Measurements from ENCODE around the gene SLC2A9.

Gene SLC2A9

DNA sequence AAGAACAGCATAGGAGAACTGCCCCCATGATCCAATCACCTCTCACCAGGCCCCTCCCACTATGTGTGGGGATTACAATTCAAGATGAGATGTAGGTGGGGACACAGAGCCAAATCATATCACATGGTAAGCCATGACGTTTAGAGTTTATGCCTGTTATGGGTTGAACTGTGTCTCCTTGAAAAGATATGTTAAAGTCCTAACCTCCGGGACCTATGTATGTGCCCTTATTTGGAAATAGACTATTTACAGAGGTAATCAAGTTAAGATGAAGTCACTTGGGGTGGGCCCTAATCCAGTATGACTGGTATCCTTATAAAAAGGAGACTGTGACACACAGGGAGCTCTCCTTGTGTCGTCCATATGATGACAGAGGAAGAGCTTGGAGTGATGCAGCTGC is 25.2 kb upstream of the SLC2A9 start:
- DNase-seq (ENCODE audit: extremely low read depth in 1 of 2, low read depth in 1 of 2), result no peak

DNA sequence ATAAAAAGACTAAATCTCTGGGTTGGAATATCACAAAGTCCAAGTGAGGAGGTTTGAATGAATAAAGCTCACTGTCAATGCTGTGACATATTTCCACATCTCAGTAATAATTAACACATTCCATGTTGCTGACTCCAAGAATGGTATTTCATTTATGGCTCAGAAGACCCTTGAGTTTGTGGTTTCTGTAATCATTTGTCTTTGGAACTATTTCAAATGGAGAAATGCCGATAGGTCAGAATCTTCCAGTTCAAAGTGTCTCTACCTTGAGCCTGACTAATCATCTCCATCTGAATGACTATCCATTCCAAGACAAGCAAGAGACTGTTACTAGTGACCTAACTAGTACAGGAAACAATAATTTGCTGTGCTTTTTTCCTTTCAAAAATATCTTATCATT is 24.2 kb upstream of the SLC2A9 start:
- DNase-seq (ENCODE audit: extremely low read depth in 1 of 2, low read depth in 1 of 2), result no peak

DNA sequence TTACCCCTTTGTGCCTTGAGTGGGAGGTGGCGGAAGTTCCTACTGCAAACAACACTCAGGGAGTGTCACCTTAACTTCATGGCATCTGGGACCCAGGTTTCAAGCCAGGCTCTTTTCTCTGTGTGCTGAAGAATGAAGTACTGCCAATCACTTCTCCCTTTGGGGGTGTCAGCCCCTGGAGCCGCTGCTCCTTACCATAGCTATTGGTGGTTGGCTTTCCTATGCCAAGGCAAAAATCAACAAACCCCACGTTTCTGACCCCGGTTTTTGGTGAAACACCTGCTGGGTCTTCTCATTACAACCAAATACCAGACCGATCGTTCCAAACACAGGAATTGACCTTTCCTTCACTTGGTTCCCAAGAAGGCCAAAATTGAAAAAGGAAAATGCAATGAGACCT is 19.7 kb upstream of the SLC2A9 start:
- no peak for DNase-seq (ENCODE audit: extremely low read depth in 1 of 2, low read depth in 1 of 2)

DNA sequence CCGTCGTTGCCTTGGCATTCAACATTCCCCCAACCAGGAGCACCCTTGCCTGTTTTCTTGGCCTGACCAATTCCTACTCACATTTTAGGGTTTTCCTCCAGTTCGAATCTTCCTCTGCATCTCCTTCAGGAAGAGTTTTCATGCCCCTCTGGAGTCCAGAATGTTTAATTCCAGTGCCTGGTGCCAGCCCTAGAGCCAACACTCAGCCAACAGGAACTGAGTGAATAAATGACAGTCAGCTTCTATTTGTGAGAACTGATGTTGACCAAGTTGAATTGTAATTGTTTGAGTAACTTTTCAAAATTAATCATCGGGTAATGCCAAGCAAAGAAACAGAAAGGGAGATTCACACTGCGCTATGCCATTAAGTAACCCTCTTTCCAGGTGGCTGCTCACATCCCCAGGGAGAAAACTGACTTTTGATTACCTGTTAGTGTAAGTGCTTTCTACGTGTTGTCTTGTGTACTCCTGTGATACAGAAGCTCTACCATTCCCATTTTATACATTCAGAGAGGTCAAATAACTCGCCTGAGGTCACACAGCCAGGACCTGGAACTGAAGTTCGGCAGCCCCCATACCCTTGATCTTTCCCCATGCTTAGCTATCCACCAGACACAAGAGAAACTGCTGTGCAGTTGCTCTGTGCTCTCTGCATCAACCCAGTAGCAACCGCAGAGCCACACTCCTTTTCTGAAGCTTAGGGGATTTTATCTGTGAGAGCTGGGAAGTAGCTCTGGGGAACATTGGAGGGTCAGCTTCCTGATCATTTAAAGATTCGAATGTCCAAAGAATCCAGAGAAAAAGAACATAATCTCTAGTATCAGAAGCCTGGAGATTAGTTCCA is 19.0 kb upstream of the SLC2A9 start:
- no peak for DNase-seq (ENCODE audit: extremely low read depth in 1 of 2, low read depth in 1 of 2)

DNA sequence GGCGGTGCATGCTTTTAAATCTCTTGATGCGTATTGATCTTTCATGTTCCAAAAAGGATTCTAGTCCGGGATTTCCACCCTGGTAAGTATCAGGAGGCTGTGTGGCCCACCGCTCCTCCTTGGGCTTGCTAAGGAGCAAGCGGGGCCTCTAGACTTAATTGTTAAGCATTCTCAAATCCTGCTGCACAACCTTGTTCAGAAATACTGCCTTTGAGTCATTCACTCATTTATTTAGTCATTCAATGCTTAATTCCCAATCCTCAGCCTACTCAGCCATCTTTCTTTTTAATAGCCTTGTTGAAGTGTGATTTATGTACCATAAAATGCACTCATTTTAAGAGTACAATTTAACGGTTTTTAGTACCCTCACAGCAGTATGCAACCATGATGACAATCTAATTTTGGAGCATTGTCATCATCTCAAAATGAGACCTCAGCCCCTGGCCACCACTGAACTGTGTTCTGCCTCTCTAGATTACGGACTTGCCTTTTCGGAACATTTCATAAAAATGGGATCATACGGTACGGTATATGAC is 15.6 kb upstream of the SLC2A9 start:
- DNase-seq (ENCODE audit: extremely low read depth in 1 of 2, low read depth in 1 of 2), result no peak

DNA sequence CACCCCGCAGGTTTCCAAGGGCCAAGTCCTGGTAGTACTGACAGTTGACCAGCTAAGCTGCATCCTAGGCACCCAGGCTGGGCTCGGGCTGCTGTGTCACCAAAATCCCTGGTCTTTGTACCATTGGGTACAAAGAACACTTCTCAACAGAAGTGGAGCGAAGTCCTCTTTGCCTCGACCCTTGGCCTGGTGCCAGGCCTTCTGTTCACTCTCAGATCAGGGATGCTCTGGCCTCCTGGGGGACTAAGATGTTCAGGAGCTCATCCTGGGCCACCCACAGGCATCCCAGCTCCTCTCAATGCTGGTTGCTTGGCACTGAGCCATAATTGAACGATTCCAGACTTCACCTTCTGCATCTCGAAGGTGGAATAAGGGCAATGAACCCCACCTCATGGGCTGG is 13.8 kb upstream of the SLC2A9 start:
- no peak for DNase-seq (ENCODE audit: extremely low read depth in 1 of 2, low read depth in 1 of 2)

DNA sequence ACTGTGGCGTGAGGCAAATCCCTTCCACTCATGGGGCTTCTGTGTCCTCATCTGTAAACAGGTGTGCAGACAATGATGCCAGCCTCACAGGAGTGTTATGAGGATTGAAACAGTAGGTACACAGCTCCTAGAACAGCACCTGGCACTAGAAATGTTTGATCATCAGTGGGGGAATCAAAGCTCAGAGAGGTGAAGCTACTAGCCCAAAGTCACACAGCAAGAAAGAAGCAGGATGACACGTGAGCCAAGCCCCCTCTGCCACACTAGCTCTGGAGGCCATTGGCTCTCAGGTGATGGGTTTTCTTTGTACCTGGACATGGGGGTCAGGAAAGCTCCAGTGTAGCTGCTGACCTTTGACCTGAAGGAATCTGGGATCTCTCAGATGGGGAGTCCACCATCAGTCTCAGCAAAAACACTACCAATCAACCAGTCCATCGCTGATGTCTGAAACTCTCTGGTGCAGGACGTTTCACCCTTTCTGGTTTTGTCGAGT is 13.4 kb upstream of the SLC2A9 start:
- no peak for DNase-seq (ENCODE audit: extremely low read depth in 1 of 2, low read depth in 1 of 2)

DNA sequence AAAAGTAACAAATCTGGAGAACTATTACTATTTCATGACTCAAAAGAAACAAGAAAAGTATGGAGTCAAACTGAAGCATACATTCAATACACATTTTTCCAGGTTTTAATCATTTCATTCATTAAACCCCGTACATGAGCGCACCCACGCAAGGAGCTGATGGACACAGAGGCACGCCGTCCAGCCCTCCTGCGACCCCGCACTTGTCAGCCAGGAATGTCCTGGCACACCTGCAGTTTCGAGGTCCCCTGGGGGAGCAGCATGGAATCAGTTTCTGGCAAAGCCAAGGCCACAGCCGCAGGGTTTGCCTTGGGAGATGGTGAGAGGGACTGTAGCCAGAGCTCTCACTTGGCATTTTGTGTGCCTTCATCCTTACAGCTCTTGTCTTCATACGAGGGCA is 12.8 kb upstream of the SLC2A9 start:
- no peak for DNase-seq (ENCODE audit: extremely low read depth in 1 of 2, low read depth in 1 of 2)

DNA sequence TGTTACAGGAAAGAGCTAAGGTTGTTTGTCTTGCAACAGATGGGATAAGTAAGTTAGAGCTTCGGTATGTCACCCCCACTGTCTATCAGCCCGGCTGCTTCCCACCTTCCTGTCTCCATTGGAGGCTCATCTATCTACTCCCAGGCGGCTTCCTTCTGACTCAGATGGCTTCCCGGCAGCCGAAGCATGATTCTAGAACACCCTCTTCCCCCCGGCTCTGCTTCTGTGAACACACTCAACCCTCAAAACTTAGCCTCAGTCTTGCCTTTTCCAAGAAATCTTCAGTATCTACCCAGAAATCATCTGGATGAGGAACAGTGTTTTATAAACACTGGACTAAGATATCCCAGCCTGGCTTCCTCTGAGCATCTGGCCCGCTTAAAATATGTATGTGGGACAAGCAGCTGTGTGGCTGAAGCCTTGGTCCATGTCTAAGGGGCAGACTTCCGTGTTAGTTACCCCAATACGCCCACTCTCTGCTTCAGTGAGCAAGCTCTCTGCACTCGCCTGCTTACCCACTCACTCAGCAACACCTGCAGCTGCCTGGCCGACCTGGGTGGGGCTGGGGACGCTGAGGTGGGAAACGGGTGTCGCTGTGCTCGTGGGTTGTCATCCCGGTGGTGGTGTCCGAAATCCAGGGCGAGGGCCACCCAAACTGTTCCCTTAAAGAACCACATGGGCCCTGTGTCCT is 12.0 kb upstream of the SLC2A9 start:
- DNase-seq (ENCODE audit: extremely low read depth in 1 of 2, low read depth in 1 of 2), result no peak

DNA sequence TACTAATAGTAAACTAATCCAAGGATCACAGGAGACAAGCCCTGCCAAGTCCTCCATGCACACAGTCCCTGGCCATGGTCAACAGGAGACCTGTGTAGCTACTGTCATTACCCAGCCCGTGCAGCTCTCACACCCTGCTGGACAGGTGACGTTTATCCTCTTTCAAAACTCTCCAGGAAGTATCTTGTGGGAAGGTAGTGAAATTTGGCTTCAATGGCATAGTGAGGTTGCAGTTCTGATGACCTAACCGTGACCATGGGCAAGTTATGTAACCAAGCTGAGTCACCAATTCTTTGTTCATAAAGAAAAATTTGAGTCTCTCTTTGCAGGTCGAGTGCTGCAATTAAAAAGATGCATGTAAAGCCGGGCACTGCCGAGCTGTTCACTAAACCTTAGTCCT is 11.3 kb upstream of the SLC2A9 start:
- no peak for DNase-seq (ENCODE audit: extremely low read depth in 1 of 2, low read depth in 1 of 2)

DNA sequence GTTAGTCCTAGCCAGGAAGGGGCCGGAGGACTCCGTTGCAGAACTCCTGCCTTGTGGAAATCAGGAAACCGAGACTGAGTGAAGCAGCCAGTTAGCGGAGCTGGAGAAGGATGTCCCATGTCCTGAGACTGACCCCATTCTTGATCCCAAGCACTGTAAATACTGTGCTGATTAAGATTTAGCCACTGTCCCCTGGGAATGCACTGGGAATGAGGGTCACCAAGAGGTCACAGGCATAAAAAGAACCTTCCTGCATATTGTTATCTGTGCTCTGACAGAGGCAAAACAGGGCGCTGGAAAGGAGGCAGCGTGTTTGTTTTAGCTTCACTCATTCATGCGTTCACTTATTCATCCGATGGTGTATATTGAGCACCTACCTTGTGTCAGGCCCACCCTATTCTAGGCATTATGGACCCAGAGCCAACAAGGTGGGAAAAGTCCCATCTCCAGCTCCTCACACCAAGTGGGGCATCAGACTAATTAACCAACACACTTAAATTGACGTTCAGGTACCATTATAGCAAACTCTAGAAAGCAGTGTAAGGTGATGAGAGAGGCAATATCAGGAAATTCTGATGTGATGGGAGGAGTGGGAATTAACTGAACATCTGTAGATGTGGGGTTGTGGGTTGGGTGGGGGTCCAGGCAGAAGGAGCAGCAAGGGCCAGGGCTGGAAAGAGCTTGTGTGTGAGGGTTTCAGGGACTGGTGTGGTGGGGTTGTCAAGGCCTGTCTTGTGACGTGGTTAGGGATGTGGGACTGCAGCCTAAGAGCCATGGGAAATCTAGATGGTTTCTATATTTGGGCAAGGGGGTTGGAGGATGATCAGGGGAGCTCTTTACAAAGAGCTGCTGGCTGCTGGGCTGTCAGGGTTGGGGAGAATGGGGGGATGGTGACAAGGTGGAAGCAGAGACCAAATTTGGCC is 10.6 kb upstream of the SLC2A9 start:
- DNase-seq (ENCODE audit: extremely low read depth in 1 of 2, low read depth in 1 of 2), result no peak

DNA sequence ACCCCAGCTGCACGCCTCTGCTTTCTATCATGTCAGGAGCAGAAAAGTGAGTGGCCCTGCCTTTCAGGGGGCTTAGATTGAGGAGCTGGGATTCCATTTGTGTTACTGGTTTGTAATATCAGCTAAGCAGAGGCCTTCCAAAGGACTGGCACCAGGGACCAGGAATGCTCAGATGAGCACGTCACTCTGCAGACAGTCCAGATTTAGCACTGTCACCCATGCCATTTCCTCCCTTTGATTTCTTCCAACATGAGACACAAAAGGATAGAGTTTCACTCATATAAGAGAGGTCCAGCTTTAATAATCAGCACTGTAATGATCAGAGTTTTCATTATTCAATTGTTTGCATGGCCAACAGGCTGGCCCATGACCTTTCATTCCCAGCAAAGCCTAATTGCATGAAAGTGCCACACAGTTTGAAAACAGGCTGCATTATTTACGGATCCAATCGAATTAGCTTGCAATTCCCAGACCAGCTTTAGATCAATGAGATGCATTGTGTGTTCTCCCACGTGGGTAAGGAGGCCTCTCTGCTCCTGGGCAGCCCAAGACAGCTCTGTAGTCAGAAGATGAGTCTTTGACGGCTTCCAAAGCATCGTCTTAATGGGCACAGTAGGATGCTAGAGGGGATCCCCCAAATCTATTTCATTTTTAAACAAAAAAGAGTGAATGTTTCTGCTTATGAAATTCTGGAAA is 9.8 kb upstream of the SLC2A9 start:
- DNase-seq (ENCODE audit: extremely low read depth in 1 of 2, low read depth in 1 of 2), result no peak

DNA sequence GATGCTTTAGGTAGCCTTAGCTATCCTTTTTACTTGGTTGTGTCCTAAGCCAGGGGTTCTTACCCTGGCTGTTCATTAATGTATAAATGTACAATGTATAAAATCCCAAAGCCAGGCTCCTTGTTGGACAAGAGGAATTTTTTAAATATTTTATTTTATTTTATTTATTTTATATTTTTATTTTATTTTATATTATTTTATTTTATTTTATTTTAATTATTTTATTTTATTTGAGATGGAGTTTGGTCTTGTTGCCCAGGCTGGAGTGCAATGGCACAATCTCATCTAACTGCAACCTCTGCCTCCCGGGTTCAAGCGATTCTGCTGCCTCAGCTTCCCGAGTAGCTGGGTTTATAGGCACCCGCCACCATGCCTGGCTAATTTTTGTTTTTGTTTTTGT is 8.1 kb upstream of the SLC2A9 start:
- DNase-seq (ENCODE audit: extremely low read depth in 1 of 2, low read depth in 1 of 2), result no peak

DNA sequence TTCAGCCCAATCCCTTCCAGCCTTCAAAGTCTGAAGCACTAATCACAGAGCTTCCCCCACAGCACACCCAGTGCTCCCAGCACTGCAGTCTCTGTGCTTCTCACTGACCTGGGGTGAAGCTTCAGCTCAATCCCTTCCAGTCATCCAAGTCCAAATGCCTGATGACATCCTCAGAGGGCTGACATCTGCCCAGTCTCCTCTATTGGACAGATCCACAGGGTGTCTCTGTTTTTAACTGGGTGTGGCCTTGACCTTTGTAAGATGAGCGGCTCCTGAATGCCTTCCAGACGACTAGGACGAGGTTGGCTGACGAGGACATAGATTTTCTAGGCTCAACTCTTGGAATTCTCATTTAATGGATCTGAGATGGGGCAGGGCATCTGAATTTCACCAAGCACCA is 7.6 kb upstream of the SLC2A9 start:
- no peak for DNase-seq (ENCODE audit: extremely low read depth in 1 of 2, low read depth in 1 of 2)

DNA sequence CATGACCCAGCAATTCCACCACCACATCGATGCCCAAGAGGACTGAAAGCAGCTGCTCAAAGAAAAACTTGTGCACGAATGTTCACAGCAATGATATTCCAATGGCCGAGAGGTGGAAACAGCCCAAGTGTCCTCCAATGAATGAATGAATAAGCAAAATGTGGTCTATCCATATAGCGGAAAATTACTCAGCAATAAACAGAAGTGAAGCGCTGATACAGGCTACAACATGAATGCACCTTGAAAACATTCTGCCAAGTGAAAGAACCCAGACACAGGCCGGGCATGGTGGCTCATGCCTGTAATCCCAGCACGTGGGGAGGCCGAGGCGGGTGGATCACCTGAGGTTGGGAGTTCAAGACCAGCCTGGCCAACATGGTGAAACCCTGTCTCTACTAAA is 5.2 kb upstream of the SLC2A9 start:
- no peak for DNase-seq (ENCODE audit: extremely low read depth in 1 of 2, low read depth in 1 of 2)

DNA sequence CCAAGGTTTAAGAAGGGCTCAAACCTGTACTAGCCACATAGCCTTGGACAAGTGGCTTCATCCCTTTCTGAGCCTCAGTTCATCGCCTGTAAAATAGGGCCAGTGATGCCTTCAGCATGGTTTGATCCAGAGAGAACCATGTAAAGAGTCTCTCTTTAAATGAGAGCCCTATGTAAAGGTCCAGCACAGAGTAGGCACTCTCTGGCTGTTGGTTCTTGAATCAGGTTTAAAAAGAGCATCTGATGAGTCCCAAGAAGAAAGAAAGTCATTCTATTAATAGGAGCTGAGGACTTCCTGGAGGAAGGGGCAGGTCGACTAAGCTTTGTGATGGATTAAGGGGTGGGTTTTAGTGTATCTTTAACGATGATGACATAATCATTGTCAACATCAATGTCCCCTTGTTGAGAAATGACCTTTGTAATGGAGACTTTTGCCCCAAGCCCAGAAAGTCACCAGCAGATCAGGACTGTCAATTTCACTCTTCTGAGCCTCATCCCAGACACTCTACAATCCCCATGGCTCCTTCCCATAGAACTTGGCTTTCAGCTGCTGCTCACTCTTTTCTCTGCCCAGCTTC is 4.0 kb upstream of the SLC2A9 start:
- DNase-seq (ENCODE audit: extremely low read depth in 1 of 2, low read depth in 1 of 2), result no peak

DNA sequence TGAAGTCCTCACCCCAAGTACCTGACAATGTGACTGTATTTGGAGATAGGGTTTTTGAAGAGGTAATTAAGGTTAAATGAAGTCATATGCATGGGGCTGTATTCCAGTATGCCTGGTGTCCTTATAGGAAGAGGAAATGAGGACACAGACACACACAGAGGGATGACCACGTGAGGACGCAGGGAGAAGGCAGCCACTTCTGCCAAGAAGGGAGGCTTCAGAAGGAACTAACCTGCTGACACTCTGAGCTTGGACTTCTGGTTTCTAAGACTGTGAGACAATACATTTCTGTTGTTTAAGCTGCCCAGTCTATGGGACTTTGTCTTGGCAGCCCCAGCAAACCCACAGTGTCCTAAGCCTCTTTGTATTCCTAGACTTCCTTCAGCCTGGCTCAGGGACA is 3.0 kb upstream of the SLC2A9 start:
- no peak for DNase-seq (ENCODE audit: extremely low read depth in 1 of 2, low read depth in 1 of 2)

DNA sequence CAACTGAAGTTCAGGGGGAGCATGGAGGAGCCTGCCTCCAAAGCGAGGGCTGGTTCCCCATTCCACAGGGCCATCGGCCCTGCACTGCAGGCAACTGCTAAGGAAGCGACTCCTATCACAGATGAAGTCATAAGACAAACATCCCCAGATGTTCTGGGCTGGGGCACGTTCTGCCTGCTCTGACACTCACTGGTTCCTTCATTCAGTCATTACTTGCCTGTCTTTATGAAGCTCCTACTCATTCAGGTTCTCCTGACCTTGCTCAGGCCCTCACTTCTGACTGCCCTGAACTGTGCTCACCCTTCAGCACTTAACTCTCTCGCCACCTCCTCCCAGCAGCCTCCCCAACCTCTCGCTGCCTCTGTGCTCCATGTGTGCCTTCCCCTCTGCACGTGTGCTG is 2.5 kb upstream of the SLC2A9 start:
- no peak for DNase-seq (ENCODE audit: extremely low read depth in 1 of 2, low read depth in 1 of 2)

DNA sequence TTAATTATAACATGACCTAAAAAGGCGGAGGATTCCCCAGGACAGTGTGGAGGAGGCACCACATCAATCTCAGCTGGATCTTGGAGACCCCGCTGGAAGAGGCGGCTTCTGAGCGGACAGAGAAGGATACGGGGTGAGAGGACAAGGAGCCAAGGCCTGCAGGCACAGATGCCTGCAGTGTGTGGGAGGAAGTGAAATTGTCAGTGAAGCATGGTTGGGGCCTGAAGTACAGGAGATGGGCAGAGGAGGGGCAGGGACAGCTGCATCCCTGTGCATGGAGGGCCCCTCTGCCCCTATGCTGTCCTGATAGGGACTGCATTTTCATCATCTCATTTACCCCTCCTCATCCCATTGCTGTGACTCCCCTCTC is 1.7 kb upstream of the SLC2A9 start:
- no peak for DNase-seq (ENCODE audit: extremely low read depth in 1 of 2, low read depth in 1 of 2)

DNA sequence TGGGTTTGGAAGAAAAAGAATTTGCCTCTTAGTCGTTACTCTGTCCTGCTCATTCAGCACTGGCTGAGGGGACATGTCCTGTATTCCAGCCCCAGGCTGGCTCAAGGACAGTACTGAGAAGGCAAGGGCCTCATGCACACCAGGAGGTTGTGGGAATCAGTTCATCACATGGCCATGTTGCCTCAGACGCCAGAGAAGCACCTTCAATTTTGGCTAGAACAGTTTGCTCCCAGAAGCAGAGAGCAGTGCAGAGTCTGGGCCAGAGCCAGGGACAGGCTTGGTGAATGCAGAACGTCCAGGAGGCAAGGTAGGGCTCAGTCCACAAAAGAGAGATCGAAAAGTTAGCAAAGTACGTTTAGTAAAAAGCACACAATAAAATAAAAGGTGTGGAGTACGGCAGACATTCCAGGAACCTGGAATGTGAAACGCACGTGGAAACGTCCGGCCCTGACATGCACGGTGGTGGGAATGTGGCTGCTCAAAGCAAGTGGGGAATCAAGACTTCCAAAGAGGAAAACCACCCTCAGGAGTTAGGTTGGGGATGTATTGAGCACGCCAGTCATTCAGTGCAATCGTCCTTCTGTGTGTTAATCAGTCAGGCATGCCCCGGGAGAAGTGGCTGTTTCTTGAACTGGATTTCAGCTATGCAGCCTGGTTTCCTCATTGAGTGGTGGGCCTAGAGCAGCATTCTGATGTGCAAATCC is 1.2 kb upstream of the SLC2A9 start:
- DNase-seq (ENCODE audit: extremely low read depth in 1 of 2, low read depth in 1 of 2), result no peak

Data from stimulated activated CD8-positive, alpha-beta memory T cell treated with anti-CD3 and anti-CD28 coated beads, Interleukin-7, amount 100 ng/mL, for 48 hours (primary cell).